ENCODE results near the gene LYPD4. TPM values are rescaled to one million over a fixed set of nuclear protein-coding genes. Genes with fewer than 3 reads are reported as not detected.

LYPD4 gene
- total RNA-seq, 1 donor from 2014 or later, result not detected

GRCh38 chr19:41811981-41812380, 32.5 kb downstream of the LYPD4 start:
- no peak for DNase-seq (ENCODE audit: low spot score)
- no peak for TF ChIP-seq CTCF (IDR thresholded peaks at IDR 0.05)
- Mint-ChIP-seq H3K4me3 (ENCODE audit: unreplicated experiment) (no peak overlapping the region), H3K27ac (ENCODE audit: unreplicated experiment) (no peak overlapping the region), H3K4me1 (ENCODE audit: low read depth) (no peaks in the 10 kb centered on the region), H3K27me3 (ENCODE audit: low read depth) (peaks cover 16% of the 10 kb centered on the region), H3K36me3 (ENCODE audit: low read depth) (no peaks in the 10 kb centered on the region), H3K9me3 (ENCODE audit: low read depth) (no peaks in the 10 kb centered on the region)

- no peak for TF ChIP-seq CTCF (IDR thresholded peaks at IDR 0.05)
- H3K4me3 Mint-ChIP-seq (ENCODE audit: unreplicated experiment), result no peak overlapping the region
- H3K27ac Mint-ChIP-seq (ENCODE audit: unreplicated experiment), result no peak overlapping the region
- H3K9me3 Mint-ChIP-seq (ENCODE audit: low read depth), result no peaks in the 10 kb centered on the region
- no peaks in the 10 kb centered on the region for H3K4me1 Mint-ChIP-seq (ENCODE audit: low read depth)
- peaks cover 16% of the 10 kb centered on the region for H3K27me3 Mint-ChIP-seq (ENCODE audit: low read depth)
- no peak for DNase-seq (ENCODE audit: low spot score)
- H3K36me3 Mint-ChIP-seq (ENCODE audit: low read depth), result no peaks in the 10 kb centered on the region
Observed at GRCh38 chr19:41811036-41811435, 33.4 kb downstream of the LYPD4 start.

GRCh38 chr19:41810301-41810700, 34.2 kb downstream of the LYPD4 start:
- H3K27ac Mint-ChIP-seq (ENCODE audit: unreplicated experiment), result no peak overlapping the region
- H3K9me3 Mint-ChIP-seq (ENCODE audit: low read depth), result no peaks in the 10 kb centered on the region
- H3K4me1 Mint-ChIP-seq (ENCODE audit: low read depth), result no peaks in the 10 kb centered on the region
- DNase-seq (ENCODE audit: low spot score), result no peak
- TF ChIP-seq CTCF (IDR thresholded peaks at IDR 0.05), result no peak
- no peak overlapping the region for H3K4me3 Mint-ChIP-seq (ENCODE audit: unreplicated experiment)
- no peaks in the 10 kb centered on the region for H3K36me3 Mint-ChIP-seq (ENCODE audit: low read depth)
- peaks cover 21% of the 10 kb centered on the region for H3K27me3 Mint-ChIP-seq (ENCODE audit: low read depth)

- Mint-ChIP-seq H3K4me3 (ENCODE audit: unreplicated experiment) (no peak overlapping the region), H3K36me3 (ENCODE audit: low read depth) (no peaks in the 10 kb centered on the region), H3K27me3 (ENCODE audit: low read depth) (peaks cover 21% of the 10 kb centered on the region), H3K27ac (ENCODE audit: unreplicated experiment) (no peak overlapping the region), H3K4me1 (ENCODE audit: low read depth) (no peaks in the 10 kb centered on the region), H3K9me3 (ENCODE audit: low read depth) (no peaks in the 10 kb centered on the region)
- DNase-seq (ENCODE audit: low spot score), result no peak
- TF ChIP-seq CTCF (IDR thresholded peaks at IDR 0.05), result no peak
Observed at GRCh38 chr19:41808663-41809566, 35.6 kb downstream of the LYPD4 start.

- H3K4me1 Mint-ChIP-seq (ENCODE audit: low read depth), result no peaks in the 10 kb centered on the region
Observed at GRCh38 chr19:41807176-41807575, 37.3 kb downstream of the LYPD4 start.

More at GRCh38 chr19:41807176-41807575, 37.3 kb downstream of the LYPD4 start:
- TF ChIP-seq CTCF (IDR thresholded peaks at IDR 0.05), result no peak
- no peaks in the 10 kb centered on the region for H3K9me3 Mint-ChIP-seq (ENCODE audit: low read depth)
- peaks cover 26% of the 10 kb centered on the region for H3K27me3 Mint-ChIP-seq (ENCODE audit: low read depth)
- no peak overlapping the region for H3K27ac Mint-ChIP-seq (ENCODE audit: unreplicated experiment)
- no peak for DNase-seq (ENCODE audit: low spot score)
- no peaks in the 10 kb centered on the region for H3K36me3 Mint-ChIP-seq (ENCODE audit: low read depth)
- no peak overlapping the region for H3K4me3 Mint-ChIP-seq (ENCODE audit: unreplicated experiment)
